H1 (cell line): Measurements from ENCODE around the gene C3orf20. TPM values are rescaled to one million over a fixed set of nuclear protein-coding genes. Genes with fewer than 3 reads are reported as not detected.
"Not testable (repeated sequence)": the region's sequence is repeated elsewhere in the genome, so short reads cannot be mapped to it uniquely, and the experiment has no call there.

ENCODE experiments used
- CTCF ChIA-PET: fragments of 300-600 bp; sonication (Branson Sonifier 250); formaldehyde crosslinking; loops from one replicate; lab custom pipeline; 2021; ENCODE audit not compliant: partially characterized antibody; lab: Charles Lee
- POLR2A ChIA-PET: fragments of 300-600 bp; sonication (Branson Sonifier 250); formaldehyde crosslinking; loops from one replicate; lab custom pipeline; 2021; ENCODE audit warnings: inconsistent platforms; ENCODE audit not compliant: partially characterized antibody; lab: Charles Lee
- DNase-seq, 2 experiments: peaks; one replicate each; pipeline versions ENCODE4 v3.0.0 to v3.0.0-alpha.2; 2010 to 2022; ENCODE audit warnings: low spot score in 2 of 2, low read depth in 1 of 2, mixed read lengths in 1 of 2
- FAIRE-seq: peaks from 2 replicates; lab custom pipeline; 2011; peaks lifted over from hg19 to GRCh38; lab: Jason Lieb, UNC
- H2AFZ ChIP-seq: 2 replicates; pipeline ENCODE4 v1.8.1; 2012; ENCODE audit warnings: low read length, inconsistent platforms
- H2AK5ac ChIP-seq: 2 replicates; pipeline ENCODE4 v1.6.1; 2013; ENCODE audit warnings: low read depth, low read length
- H2BK120ac ChIP-seq: replicated peaks from 2 replicates; pipeline ENCODE3; 2013; ENCODE audit warnings: low read depth, low read length, inconsistent platforms
- H2BK12ac ChIP-seq: 2 replicates; pipeline ENCODE4 v1.6.1; 2013; ENCODE audit warnings: low read depth, low read length
- H2BK15ac ChIP-seq: 2 replicates; pipeline ENCODE4 v1.6.1; 2013; ENCODE audit warnings: low read length
- H2BK20ac ChIP-seq: 2 replicates; pipeline ENCODE4 v1.6.1; 2013; ENCODE audit warnings: low read length
- H2BK5ac ChIP-seq: 2 replicates; pipeline ENCODE4 v1.6.1; 2013; ENCODE audit warnings: low read depth, low read length
- H3K14ac ChIP-seq: 2 replicates; pipeline ENCODE4 v1.6.1; 2013; ENCODE audit warnings: inconsistent platforms; ENCODE audit not compliant: insufficient read length
- H3K18ac ChIP-seq: 2 replicates; pipeline ENCODE4 v1.6.1; 2013; ENCODE audit warnings: low read length; ENCODE audit errors: extremely low read depth
- H3K23ac ChIP-seq: 2 replicates; pipeline ENCODE4 v1.6.1; 2013; ENCODE audit warnings: inconsistent platforms; ENCODE audit not compliant: insufficient read length
- H3K23me2 ChIP-seq: 2 replicates; pipeline ENCODE4 v1.6.1; 2013; ENCODE audit warnings: low read depth, low read length
- H3K27ac ChIP-seq: 2 replicates; pipeline ENCODE4 v1.6.1; 2011; ENCODE audit warnings: low read depth, low read length, inconsistent platforms
- H3K27me3 ChIP-seq, 4 experiments: replicated peaks in 1 of 4; 1 replicate in 1 of 4; 2 replicates in 3 of 4; pipeline versions ENCODE4 v1.6.1 to v1.8.1; 2011 to 2013; ENCODE audit warnings: low read length in 3 of 4, mild to moderate bottlenecking in 3 of 4, inconsistent platforms in 2 of 4, mixed read lengths in 2 of 4, moderate library complexity in 1 of 4; ENCODE audit not compliant: control insufficient read depth in 3 of 4, insufficient read depth in 3 of 4; ENCODE audit errors: extremely low read depth in 1 of 4
- H3K36me3 ChIP-seq, 4 experiments: 2 replicates each; pipeline versions ENCODE4 v1.6.1 to v1.8.1; 2011 to 2013; ENCODE audit warnings: mild to moderate bottlenecking in 4 of 4, low read length in 3 of 4, moderate library complexity in 2 of 4, control low read depth in 1 of 4, inconsistent platforms in 1 of 4; ENCODE audit not compliant: insufficient read depth in 4 of 4, control insufficient read depth in 2 of 4
- H3K4ac ChIP-seq: replicated peaks from 2 replicates; pipeline ENCODE3; 2013; ENCODE audit warnings: low read length, low read depth, mixed read lengths, inconsistent platforms; ENCODE audit not compliant: insufficient read length
- H3K4me1 ChIP-seq, 4 experiments: replicated peaks in 1 of 4; 1 replicate in 1 of 4; 2 replicates in 3 of 4; pipeline versions ENCODE4 v1.6.1 to v1.8.1; 2011 to 2013; ENCODE audit warnings: low read length in 3 of 4, inconsistent platforms in 2 of 4, mixed read lengths in 1 of 4; ENCODE audit not compliant: insufficient read depth in 4 of 4, control insufficient read depth in 3 of 4
- H3K4me2 ChIP-seq, 2 experiments: 2 replicates each; pipeline versions ENCODE4 v1.6.1 to v1.8.1; 2011 to 2013; ENCODE audit warnings: low read depth in 2 of 2, low read length in 2 of 2, control low read depth in 1 of 2, inconsistent platforms in 1 of 2, mild to moderate bottlenecking in 1 of 2; ENCODE audit not compliant: insufficient read depth in 1 of 2
- H3K4me3 ChIP-seq, 4 experiments: fragments of 200-600, 300-600 bp in 1 of 4; sonication (generic), shearing (Covaris generic), sonication (Bioruptor Twin) in 1 of 4; 2 replicates each; pipeline versions ENCODE4 v1.5.1 to v1.8.1; 2011 to 2016; ENCODE audit warnings: low read length in 4 of 4, low read depth in 3 of 4, control low read depth in 2 of 4, inconsistent platforms in 2 of 4, mild to moderate bottlenecking in 2 of 4, mixed read lengths in 1 of 4, moderate library complexity in 1 of 4; ENCODE audit not compliant: insufficient read depth in 2 of 4; ENCODE audit errors: extremely low read depth in 1 of 4
- H3K56ac ChIP-seq: replicated peaks from 2 replicates; pipeline ENCODE3; 2013; ENCODE audit warnings: low read depth, mild to moderate bottlenecking, mixed read lengths, low read length, inconsistent platforms; ENCODE audit not compliant: insufficient read length
- H3K79me1 ChIP-seq: 2 replicates; pipeline ENCODE4 v1.6.1; 2013; ENCODE audit warnings: low read depth, low read length, control low read depth
- H3K79me2 ChIP-seq, 2 experiments: 2 replicates each; pipeline versions ENCODE4 v1.6.1 to v1.8.1; 2012 to 2013; ENCODE audit warnings: low read length in 2 of 2, mild to moderate bottlenecking in 2 of 2, inconsistent platforms in 1 of 2; ENCODE audit not compliant: insufficient read depth in 2 of 2, control insufficient read depth in 1 of 2
- H3K9ac ChIP-seq, 4 experiments: replicated peaks in 1 of 4; 1 replicate in 1 of 4; 2 replicates in 3 of 4; pipeline versions ENCODE4 v1.6.1 to v1.8.1; 2011 to 2013; ENCODE audit warnings: low read depth in 3 of 4, low read length in 3 of 4, control low read depth in 2 of 4, mild to moderate bottlenecking in 2 of 4, moderate library complexity in 2 of 4, inconsistent platforms in 1 of 4; ENCODE audit errors: extremely low read depth in 1 of 4
- H3K9me3 ChIP-seq, 2 experiments: 2 replicates each; pipeline versions ENCODE4 v1.6.1 to v1.8.1; 2012 to 2013; ENCODE audit warnings: mild to moderate bottlenecking in 2 of 2, moderate library complexity in 2 of 2, control low read depth in 1 of 2, inconsistent platforms in 1 of 2, low read depth in 1 of 2, low read length in 1 of 2, mixed read lengths in 1 of 2; ENCODE audit not compliant: insufficient read depth in 2 of 2
- H4K20me1 ChIP-seq, 2 experiments: replicated peaks in 1 of 2; 2 replicates each; pipeline versions ENCODE3 to v1.8.1; 2011 to 2013; ENCODE audit warnings: inconsistent platforms in 2 of 2, low read length in 2 of 2, mild to moderate bottlenecking in 1 of 2; ENCODE audit not compliant: insufficient read depth in 2 of 2, control insufficient read depth in 1 of 2
- H4K5ac ChIP-seq: 2 replicates; pipeline ENCODE4 v1.6.1; 2013; ENCODE audit warnings: low read length, low read depth, mixed read lengths, inconsistent platforms; ENCODE audit not compliant: insufficient read length
- H4K8ac ChIP-seq: 2 replicates; pipeline ENCODE4 v1.8.0; 2013; ENCODE audit warnings: mild to moderate bottlenecking, moderate library complexity, low read length, inconsistent platforms; ENCODE audit not compliant: insufficient read depth; ENCODE audit errors: extremely low read depth
- H4K91ac ChIP-seq: replicated peaks from 2 replicates; pipeline ENCODE3; 2013; ENCODE audit warnings: low read length, mixed read lengths, inconsistent platforms; ENCODE audit not compliant: insufficient read length
- polyA plus RNA-seq, 7 experiments: library from polyadenylated mRNA; depleted of rRNA in 3 of 7; stranded (reverse) in 5 of 7; unstranded in 2 of 7; fragments of >200 nt in 5 of 7; fragments of 200-250 nt in 2 of 7; gene quantifications; 1 replicate in 5 of 7; 2 replicates in 1 of 7; 4 replicates in 1 of 7; pipeline versions ENCODE4 v1.2.1 to v1.2.3, GENCODE V29; 2011 to 2013; ENCODE audit warnings: missing spikeins in 2 of 7, mixed read lengths in 2 of 7
- total RNA-seq: library from RNA; stranded (reverse); fragmentation: NEBNext Ultra II Directional; extraction: Animal tissue kit (Norgen Biotek cat#: 25700); gene quantifications from 2 replicates; pipeline ENCODE4 v1.2.1, GENCODE V29; 2021

Gene C3orf20
- total and polyA plus RNA-seq, 2 of the 8 experiments (the other 6 are each of a cell fraction or from before 2014, with no cell fraction given), result not detected

- H2BK12ac ChIP-seq, H2BK20ac ChIP-seq, H3K79me1 ChIP-seq, H3K79me2 ChIP-seq, H3K56ac ChIP-seq, H3K9me3 ChIP-seq, H2BK5ac ChIP-seq, H3K27ac ChIP-seq, H4K5ac ChIP-seq, H4K91ac ChIP-seq, H3K36me3 ChIP-seq, H3K4me2 ChIP-seq, H4K20me1 ChIP-seq, DNase-seq, H3K4me1 ChIP-seq, H2AK5ac ChIP-seq, H3K27me3 ChIP-seq, H3K23me2 ChIP-seq, H4K8ac ChIP-seq, H2BK15ac ChIP-seq, H3K4me3 ChIP-seq, H2BK120ac ChIP-seq, FAIRE-seq, H3K14ac ChIP-seq, H3K4ac ChIP-seq, POLR2A ChIA-PET, H3K18ac ChIP-seq, H3K23ac ChIP-seq, H3K9ac ChIP-seq, H2AFZ ChIP-seq: not testable (repeated sequence)
- CTCF ChIA-PET, result interaction anchor here (0.7 to 1.2 kb wide), 3 partner anchors 12 to 1639 kb away, joined by 3 to 4 read pairs (median 3); no protein-coding TSS in a partner anchor
These were observed 78.0 kb downstream of the C3orf20 start for GRCh38 chr3:14752979-14753378.
